Measurements from ENCODE around the gene SPSB4.

GRCh38 chr3:141111364-141112155 is 60.4 kb downstream of the SPSB4 start:
- TF ChIP-seq MAFG (CRISPR knock-in tag; IDR thresholded peaks at IDR 0.05) (no peak), ZNF513 (CRISPR knock-in tag; conservative IDR thresholded peaks at IDR 0.05) (no peak), FOXA3 (CRISPR knock-in tag; IDR thresholded peaks at IDR 0.05) (no peak), POLR2AphosphoS5 (IDR thresholded peaks at IDR 0.05; ENCODE audit: low read depth, low read length) (no peak)
